ENCODE data around the gene ITGA11.

- TF ChIP-seq POLR2AphosphoS5 (IDR thresholded peaks at IDR 0.05) (no peak), POLR2A (IDR thresholded peaks at IDR 0.05; ENCODE audit: low read depth) (no peak), EP300 (IDR thresholded peaks at IDR 0.05) (no peak)
- TF ChIP-seq, protein P1, sequence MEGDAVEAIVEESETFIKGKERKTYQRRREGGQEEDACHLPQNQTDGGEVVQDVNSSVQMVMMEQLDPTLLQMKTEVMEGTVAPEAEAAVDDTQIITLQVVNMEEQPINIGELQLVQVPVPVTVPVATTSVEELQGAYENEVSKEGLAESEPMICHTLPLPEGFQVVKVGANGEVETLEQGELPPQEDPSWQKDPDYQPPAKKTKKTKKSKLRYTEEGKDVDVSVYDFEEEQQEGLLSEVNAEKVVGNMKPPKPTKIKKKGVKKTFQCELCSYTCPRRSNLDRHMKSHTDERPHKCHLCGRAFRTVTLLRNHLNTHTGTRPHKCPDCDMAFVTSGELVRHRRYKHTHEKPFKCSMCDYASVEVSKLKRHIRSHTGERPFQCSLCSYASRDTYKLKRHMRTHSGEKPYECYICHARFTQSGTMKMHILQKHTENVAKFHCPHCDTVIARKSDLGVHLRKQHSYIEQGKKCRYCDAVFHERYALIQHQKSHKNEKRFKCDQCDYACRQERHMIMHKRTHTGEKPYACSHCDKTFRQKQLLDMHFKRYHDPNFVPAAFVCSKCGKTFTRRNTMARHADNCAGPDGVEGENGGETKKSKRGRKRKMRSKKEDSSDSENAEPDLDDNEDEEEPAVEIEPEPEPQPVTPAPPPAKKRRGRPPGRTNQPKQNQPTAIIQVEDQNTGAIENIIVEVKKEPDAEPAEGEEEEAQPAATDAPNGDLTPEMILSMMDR (IDR thresholded peaks at IDR 0.05) = no peak
Measured at GRCh38 chr15:68262514-68263356, 169.2 kb downstream of the ITGA11 start.
